HCT116 (cell line): ENCODE measurements around the gene PRDM2.

ENCODE experiments used
- EGR1 ChIP-seq: IDR thresholded peaks from 2 replicates; pipeline ENCODE4 v1.6.1; 2012; ENCODE audit warnings: low read depth
- EZH2 ChIP-seq: fragments of 200-600 bp; sonication (generic); IDR thresholded peaks from 2 replicates; pipeline ENCODE4 v1.6.1; 2017; ENCODE audit warnings: antibody characterized with exemption, mixed run types
- JUND ChIP-seq: IDR thresholded peaks from 2 replicates; pipeline ENCODE4 v1.6.1; 2012
- POLR2A ChIP-seq: IDR thresholded peaks from 2 replicates; pipeline ENCODE4 v1.7.0; 2011; ENCODE audit warnings: borderline replicate concordance; ENCODE audit not compliant: insufficient read depth, insufficient read length; ENCODE audit errors: extremely low read depth
- RAD21 ChIP-seq: IDR thresholded peaks from 2 replicates; pipeline ENCODE4 v1.6.1; 2012; ENCODE audit warnings: low read depth, mild to moderate bottlenecking
- SIN3A ChIP-seq: IDR thresholded peaks from 2 replicates; pipeline ENCODE4 v1.6.1; 2012; ENCODE audit warnings: low read depth
- SRF ChIP-seq: IDR thresholded peaks from 2 replicates; pipeline ENCODE4 v1.6.1; 2012; ENCODE audit warnings: low read depth
- TCF7L2 ChIP-seq: IDR thresholded peaks from 2 replicates; pipeline ENCODE4 v1.7.0; 2011; ENCODE audit warnings: borderline replicate concordance, inconsistent platforms; ENCODE audit not compliant: insufficient read depth, insufficient read length; ENCODE audit errors: extremely low read depth
- TF ChIP-seq, protein P1 (sequence below), 3 experiments: fragments of 200-600 bp in 1 of 3; sonication (generic) in 1 of 3; IDR thresholded peaks in 2 of 3; conservative IDR thresholded peaks in 1 of 3; 2 replicates each; pipeline ENCODE4 v1.5.1; 2012 to 2017; ENCODE audit warnings: low read depth in 2 of 3, low read length in 2 of 3, antibody characterized with exemption in 1 of 3, borderline replicate concordance in 1 of 3, control low read depth in 1 of 3, mild to moderate bottlenecking in 1 of 3, mixed read lengths in 1 of 3, mixed run types in 1 of 3, moderate library complexity in 1 of 3; ENCODE audit not compliant: insufficient read depth in 1 of 3

DNA sequence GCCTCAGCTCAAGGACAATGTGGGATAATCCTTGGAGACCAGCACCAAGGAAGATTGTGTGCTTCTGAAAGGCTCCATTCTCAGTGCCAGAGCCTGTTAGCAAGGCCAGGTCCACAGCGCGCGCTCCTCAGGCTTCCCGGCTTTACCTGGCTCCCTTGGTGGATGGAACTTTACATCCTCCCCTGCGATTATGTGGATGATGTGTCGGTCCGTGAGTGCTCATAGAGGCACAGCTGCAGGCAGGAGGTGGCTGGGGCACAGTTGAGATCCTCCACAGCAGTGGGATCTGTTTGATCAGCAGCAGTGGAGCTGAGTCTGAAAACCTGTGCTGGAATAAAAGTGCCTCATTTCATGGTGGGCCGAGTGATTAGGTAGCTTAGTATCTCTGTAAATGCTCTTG lies 62.7 kb downstream of the PRDM2 start:
- TF ChIP-seq, protein P1, sequence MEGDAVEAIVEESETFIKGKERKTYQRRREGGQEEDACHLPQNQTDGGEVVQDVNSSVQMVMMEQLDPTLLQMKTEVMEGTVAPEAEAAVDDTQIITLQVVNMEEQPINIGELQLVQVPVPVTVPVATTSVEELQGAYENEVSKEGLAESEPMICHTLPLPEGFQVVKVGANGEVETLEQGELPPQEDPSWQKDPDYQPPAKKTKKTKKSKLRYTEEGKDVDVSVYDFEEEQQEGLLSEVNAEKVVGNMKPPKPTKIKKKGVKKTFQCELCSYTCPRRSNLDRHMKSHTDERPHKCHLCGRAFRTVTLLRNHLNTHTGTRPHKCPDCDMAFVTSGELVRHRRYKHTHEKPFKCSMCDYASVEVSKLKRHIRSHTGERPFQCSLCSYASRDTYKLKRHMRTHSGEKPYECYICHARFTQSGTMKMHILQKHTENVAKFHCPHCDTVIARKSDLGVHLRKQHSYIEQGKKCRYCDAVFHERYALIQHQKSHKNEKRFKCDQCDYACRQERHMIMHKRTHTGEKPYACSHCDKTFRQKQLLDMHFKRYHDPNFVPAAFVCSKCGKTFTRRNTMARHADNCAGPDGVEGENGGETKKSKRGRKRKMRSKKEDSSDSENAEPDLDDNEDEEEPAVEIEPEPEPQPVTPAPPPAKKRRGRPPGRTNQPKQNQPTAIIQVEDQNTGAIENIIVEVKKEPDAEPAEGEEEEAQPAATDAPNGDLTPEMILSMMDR (IDR thresholded peaks at IDR 0.05 in 2 of 3, conservative IDR thresholded peaks at IDR 0.05 in 1 of 3; ENCODE audit: borderline replicate concordance in 1 of 3, insufficient read depth in 1 of 3, low read depth in 2 of 3, low read length in 2 of 3) = no peak
- no peak for TF ChIP-seq EZH2
- TF ChIP-seq POLR2A = no peak
- TF ChIP-seq EGR1 = no peak
- no peak for TF ChIP-seq SIN3A
- TF ChIP-seq TCF7L2 = no peak
- no peak for TF ChIP-seq SRF
- no peak for TF ChIP-seq RAD21
- TF ChIP-seq JUND = no peak
